Measurements from ENCODE around the gene UNC45B. TPM values are rescaled to one million over a fixed set of nuclear protein-coding genes. Genes with fewer than 3 reads are reported as not detected.

Gene UNC45B
- total RNA-seq, 1 donor from 2014 or later = 0.56 TPM

GRCh38 chr17:35161281-35161761 is 13.7 kb downstream of the UNC45B start:
- H3K36me3 Mint-ChIP-seq = no peaks in the 10 kb centered on the region
- H3K27me3 Mint-ChIP-seq = peaks cover 19% of the 10 kb centered on the region
- H3K4me1 Mint-ChIP-seq (ENCODE audit: unreplicated experiment) = no peaks in the 10 kb centered on the region
- no peak for DNase-seq (ENCODE audit: extremely low spot score, unreplicated experiment)
- no peak overlapping the region for H3K4me3 Mint-ChIP-seq
- no peak for TF ChIP-seq CTCF (conservative IDR thresholded peaks at IDR 0.05)
- H3K27ac Mint-ChIP-seq = no peak overlapping the region
- H3K9me3 Mint-ChIP-seq = no peaks in the 10 kb centered on the region

GRCh38 chr17:35162755-35163154 is 15.1 kb downstream of the UNC45B start:
- Mint-ChIP-seq H3K27ac (no peak overlapping the region), H3K27me3 (peaks cover 19% of the 10 kb centered on the region), H3K4me3 (no peak overlapping the region), H3K36me3 (no peaks in the 10 kb centered on the region), H3K4me1 (ENCODE audit: unreplicated experiment) (no peaks in the 10 kb centered on the region), H3K9me3 (no peaks in the 10 kb centered on the region)
- DNase-seq (ENCODE audit: extremely low spot score, unreplicated experiment) = no peak
- TF ChIP-seq CTCF (conservative IDR thresholded peaks at IDR 0.05) = no peak

- Mint-ChIP-seq H3K4me1 (ENCODE audit: unreplicated experiment) (no peaks in the 10 kb centered on the region), H3K4me3 (no peak overlapping the region), H3K9me3 (no peaks in the 10 kb centered on the region), H3K36me3 (no peaks in the 10 kb centered on the region), H3K27me3 (peaks cover 15% of the 10 kb centered on the region), H3K27ac (no peak overlapping the region)
- no peak for TF ChIP-seq CTCF (conservative IDR thresholded peaks at IDR 0.05)
- no peak for DNase-seq (ENCODE audit: extremely low spot score, unreplicated experiment)
These were observed 16.3 kb downstream of the UNC45B start for GRCh38 chr17:35163886-35164285.

- Mint-ChIP-seq H3K4me1 (ENCODE audit: unreplicated experiment) (no peaks in the 10 kb centered on the region), H3K36me3 (no peaks in the 10 kb centered on the region), H3K27me3 (peaks cover 15% of the 10 kb centered on the region), H3K27ac (no peak overlapping the region), H3K9me3 (no peaks in the 10 kb centered on the region), H3K4me3 (no peak overlapping the region)
- no peak for DNase-seq (ENCODE audit: extremely low spot score, unreplicated experiment)
- no peak for TF ChIP-seq CTCF (conservative IDR thresholded peaks at IDR 0.05)
These were observed 17.1 kb downstream of the UNC45B start for GRCh38 chr17:35164716-35165115.

GRCh38 chr17:35166526-35166925 is 18.9 kb downstream of the UNC45B start:
- no peak overlapping the region for H3K27ac Mint-ChIP-seq
- no peaks in the 10 kb centered on the region for H3K36me3 Mint-ChIP-seq
- H3K27me3 Mint-ChIP-seq = peaks cover 7% of the 10 kb centered on the region
- no peaks in the 10 kb centered on the region for H3K4me1 Mint-ChIP-seq (ENCODE audit: unreplicated experiment)
- TF ChIP-seq CTCF (conservative IDR thresholded peaks at IDR 0.05) = no peak
- H3K4me3 Mint-ChIP-seq = no peak overlapping the region
- DNase-seq (ENCODE audit: extremely low spot score, unreplicated experiment) = no peak
- no peaks in the 10 kb centered on the region for H3K9me3 Mint-ChIP-seq

GRCh38 chr17:35167046-35167445 is 19.4 kb downstream of the UNC45B start:
- Mint-ChIP-seq H3K4me3 (no peak overlapping the region), H3K9me3 (no peaks in the 10 kb centered on the region), H3K27me3 (peaks cover 5% of the 10 kb centered on the region), H3K36me3 (no peaks in the 10 kb centered on the region), H3K27ac (no peak overlapping the region), H3K4me1 (ENCODE audit: unreplicated experiment) (no peaks in the 10 kb centered on the region)
- DNase-seq (ENCODE audit: extremely low spot score, unreplicated experiment) = no peak
- TF ChIP-seq CTCF (conservative IDR thresholded peaks at IDR 0.05) = no peak
